Measurements from ENCODE around the gene LSMEM2.
"Not testable (repeated sequence)": the region's sequence is repeated elsewhere in the genome, so short reads cannot be mapped to it uniquely, and the experiment has no call there.

The LSMEM2 gene

DNA sequence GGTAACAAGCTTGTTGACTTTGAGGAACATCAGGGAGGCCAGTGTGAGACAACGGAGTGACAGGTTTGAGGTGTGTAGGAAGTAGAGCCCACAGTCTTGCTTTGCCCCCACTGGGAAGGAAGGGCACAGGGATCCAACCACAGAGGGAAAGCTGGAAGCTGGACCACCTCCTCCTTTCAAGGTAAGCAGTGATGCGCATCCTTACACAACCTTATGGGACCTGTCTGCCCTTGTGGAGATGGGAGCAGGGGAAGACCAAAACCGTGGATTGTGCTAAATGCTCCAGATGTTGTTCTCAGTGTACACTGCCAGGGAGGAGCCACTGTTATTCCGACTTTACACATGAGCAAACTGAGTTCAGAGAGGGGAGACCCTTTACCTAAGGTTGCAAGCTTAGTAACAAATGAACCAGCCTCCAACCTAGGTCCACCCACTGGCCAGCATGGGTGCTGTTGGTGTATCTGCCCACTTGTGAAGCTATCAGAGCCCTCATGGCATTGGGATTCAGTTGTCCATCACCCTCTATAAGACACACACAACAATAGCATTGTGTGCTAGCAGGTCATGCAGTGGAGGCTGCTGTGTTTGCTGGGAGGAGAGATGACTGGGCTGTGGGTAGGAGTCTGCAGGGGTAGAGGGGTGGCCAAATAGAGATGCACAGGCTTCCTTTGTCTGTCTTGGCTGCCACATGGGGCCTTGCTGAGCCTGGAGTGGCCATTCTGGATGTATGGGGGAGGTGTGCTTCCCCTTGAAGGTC, 586 bp upstream of the LSMEM2 start:
- DNase-seq (ENCODE audit: low read depth in 2 of 2) = no peak

GRCh38 chr3:50279255-50280016, 549 bp downstream of the LSMEM2 start:
- DNase-seq (ENCODE audit: low read depth in 2 of 2) = no peak

- not testable (repeated sequence) for DNase-seq (ENCODE audit: low read depth in 2 of 2)
These were observed 5.2 kb downstream of the LSMEM2 start for GRCh38 chr3:50284121-50284520.

DNA sequence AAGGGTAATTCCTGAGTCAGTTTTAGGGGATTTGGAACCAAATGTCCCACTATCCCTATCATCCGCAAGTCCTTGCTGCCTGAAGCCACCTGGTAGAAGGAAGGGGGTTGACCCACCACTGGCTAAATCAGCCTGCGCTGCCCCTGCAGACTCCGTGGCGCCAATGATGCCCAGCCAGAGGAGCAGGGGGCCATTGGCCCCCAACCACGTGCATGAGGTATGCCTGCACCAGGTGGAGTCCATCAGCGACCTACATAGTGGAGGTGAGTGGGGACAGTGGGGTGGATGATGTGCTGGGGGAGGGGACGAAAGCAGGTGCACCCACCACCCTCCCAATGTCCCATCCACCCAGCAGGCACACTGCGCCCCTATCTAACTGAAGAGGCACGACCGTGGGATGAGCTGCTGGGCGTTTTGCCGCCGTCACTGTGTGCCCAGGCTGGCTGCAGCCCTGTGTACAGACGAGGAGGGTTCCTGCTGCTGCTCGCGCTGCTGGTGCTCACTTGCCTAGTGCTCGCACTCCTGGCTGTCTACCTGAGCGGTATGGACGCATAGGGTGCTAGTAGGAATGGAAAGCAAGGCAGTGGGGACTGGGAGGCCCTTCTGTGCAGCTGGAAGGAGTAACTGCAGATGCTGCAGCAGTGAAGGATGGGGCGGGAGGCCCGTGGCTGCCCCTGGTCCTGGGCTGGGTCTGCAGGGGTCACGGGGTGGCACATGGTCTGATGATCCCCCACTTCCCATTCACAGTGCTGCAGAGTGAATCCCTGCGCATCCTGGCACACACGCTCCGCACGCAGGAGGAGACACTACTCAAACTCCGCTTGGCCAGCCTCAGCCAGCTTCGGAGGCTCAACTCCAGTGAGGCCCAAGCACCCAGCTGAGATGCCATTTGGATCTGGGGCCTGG, 7.7 kb downstream of the LSMEM2 start:
- DNase-seq (ENCODE audit: low read depth in 2 of 2) = no peak

GRCh38 chr3:50287262-50287661, 8.4 kb downstream of the LSMEM2 start:
- DNase-seq (ENCODE audit: low read depth in 2 of 2) = no peak

GRCh38 chr3:50288387-50289007, 9.6 kb downstream of the LSMEM2 start:
- no peak for DNase-seq (ENCODE audit: low read depth in 2 of 2)

- no peak for DNase-seq (ENCODE audit: low read depth in 2 of 2)
These were observed 10.2 kb downstream of the LSMEM2 start for GRCh38 chr3:50289130-50289529.

GRCh38 chr3:50290161-50290641, 11.3 kb downstream of the LSMEM2 start:
- no peak for DNase-seq (ENCODE audit: low read depth in 2 of 2)

GRCh38 chr3:50292159-50293078, 13.5 kb downstream of the LSMEM2 start, which contains the start of gene IFRD2:
TSS of gene IFRD2 (minus strand) at chr3:50292429. CDS start at chr3:50292274, 155 bp downstream.
- DNase-seq (ENCODE audit: low read depth in 2 of 2) = peak; percentile 94 to 95

GRCh38 chr3:50293079-50293801, 14.4 kb downstream of the LSMEM2 start:
- DNase-seq (ENCODE audit: low read depth in 2 of 2) = no peak

DNA sequence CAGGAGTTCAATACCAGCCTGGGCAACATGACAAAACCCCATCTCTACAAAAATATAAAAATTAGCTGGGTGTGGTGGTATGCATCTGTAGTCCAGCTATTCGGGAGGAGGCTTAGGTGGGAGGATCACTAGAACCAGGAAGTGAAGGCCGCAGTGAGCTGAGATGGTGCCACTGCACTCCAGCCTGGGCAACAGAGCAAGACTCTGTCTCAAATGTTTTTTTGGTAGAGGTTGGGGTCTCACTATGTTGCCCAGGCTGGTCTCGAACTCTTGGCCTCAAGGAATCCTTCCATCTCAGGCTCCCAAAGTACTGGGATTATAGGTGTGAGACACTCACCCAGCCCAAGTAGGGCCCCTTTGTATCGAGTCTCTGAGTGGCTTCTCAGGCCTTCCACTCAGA, 15.2 kb downstream of the LSMEM2 start:
- no peak for DNase-seq (ENCODE audit: low read depth in 2 of 2)

GRCh38 chr3:50294492-50295403, 15.9 kb downstream of the LSMEM2 start:
- DNase-seq (ENCODE audit: low read depth in 2 of 2) = no peak

GRCh38 chr3:50295553-50296431, 16.9 kb downstream of the LSMEM2 start:
- DNase-seq (ENCODE audit: low read depth in 2 of 2) = no peak

GRCh38 chr3:50296721-50297383, 18.0 kb downstream of the LSMEM2 start:
- DNase-seq (ENCODE audit: low read depth in 2 of 2) = no peak

DNA sequence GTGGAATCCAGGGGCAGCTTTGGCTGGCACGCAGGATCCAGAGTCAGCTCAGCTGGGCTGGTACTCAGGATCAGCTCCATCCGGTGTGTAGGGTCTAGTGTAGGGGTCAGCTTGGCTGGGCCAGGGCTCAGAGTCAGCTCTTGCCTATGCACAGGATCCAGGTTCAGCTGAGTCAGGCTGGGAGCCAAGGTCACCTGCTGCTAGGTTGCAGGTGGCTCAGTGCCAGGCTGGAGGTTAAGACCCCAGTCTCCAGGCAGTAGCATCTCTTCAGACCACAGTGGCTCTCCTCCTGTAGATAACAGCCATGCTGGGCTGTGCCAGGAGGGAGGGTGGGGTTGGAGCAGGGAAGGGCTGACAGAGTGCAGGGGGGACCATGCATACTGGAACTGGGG, 18.5 kb downstream of the LSMEM2 start:
- DNase-seq (ENCODE audit: low read depth in 2 of 2) = no peak

- no peak for DNase-seq (ENCODE audit: low read depth in 2 of 2)
These were observed 19.2 kb downstream of the LSMEM2 start for GRCh38 chr3:50297896-50298725.

Measured in stimulated activated CD4-positive, alpha-beta T cell treated with anti-CD3 and anti-CD28 coated beads, Interleukin-15, amount 100 ng/mL, for 48 hours (primary cell).